ENCODE measurements around the gene PTPN13. TPM values are rescaled to one million over a fixed set of nuclear protein-coding genes. Genes with fewer than 3 reads are reported as not detected.

The PTPN13 gene
- total and polyA plus RNA-seq, 12 donors: 0.70 to 5.5 (median 2.7) TPM

GRCh38 chr4:86685401-86685800 is 91.3 kb downstream of the PTPN13 start:
- no peak for DNase-seq
- TF ChIP-seq CTCF (IDR thresholded peaks at IDR 0.05): no peak
- intact Hi-C loops (cut with DNase I): no loop called here
- H3K4me3 ChIP-seq: no peak overlapping the region
- ATAC-seq: no peak
- H3K9me3 ChIP-seq: no peaks in the 10 kb centered on the region
- H3K36me3 ChIP-seq: peaks cover 0 to 6% (median 0%) of the 10 kb centered on the region in 9 donors
- no peaks in the 10 kb centered on the region for H3K27me3 ChIP-seq
- no peaks in the 10 kb centered on the region for H3K4me1 ChIP-seq
- H3K27ac ChIP-seq: no peak overlapping the region
- WGBS, 2 donors: 53 to 63% methylated on average over 3 of the region's 3 CpGs

GRCh38 chr4:86686741-86687140 is 92.6 kb downstream of the PTPN13 start:
- Histone ChIP-seq H3K4me1 (no peaks in the 10 kb centered on the region), H3K36me3 (peaks cover 0 to 6% (median 0%) of the 10 kb centered on the region in 9 donors), H3K4me3 (no peak overlapping the region), H3K9me3 (no peaks in the 10 kb centered on the region), H3K27ac (no peak overlapping the region), H3K27me3 (no peaks in the 10 kb centered on the region)
- WGBS, 2 donors: 88 to 91% methylated on average over 3 of the region's 3 CpGs
- intact Hi-C loops (cut with DNase I): no loop called here
- no peak for ATAC-seq
- TF ChIP-seq CTCF (IDR thresholded peaks at IDR 0.05): no peak
- no peak for DNase-seq

GRCh38 chr4:86688026-86688425 is 93.9 kb downstream of the PTPN13 start:
- intact Hi-C loops (cut with DNase I): no loop called here
- peaks cover 0 to 6% (median 0%) of the 10 kb centered on the region in 9 donors for H3K36me3 ChIP-seq
- 86% methylated on average over 2 of the region's 2 CpGs for WGBS, 2 donors
- ATAC-seq (no peak), DNase-seq (no peak)
- H3K4me1 ChIP-seq: no peaks in the 10 kb centered on the region
- TF ChIP-seq CTCF (IDR thresholded peaks at IDR 0.05): no peak
- no peak overlapping the region for H3K4me3 ChIP-seq
- H3K27ac ChIP-seq: no peak overlapping the region
- no peaks in the 10 kb centered on the region for H3K9me3 ChIP-seq
- no peaks in the 10 kb centered on the region for H3K27me3 ChIP-seq

GRCh38 chr4:86704601-86705000 is 110.5 kb downstream of the PTPN13 start:
- TF ChIP-seq CTCF (IDR thresholded peaks at IDR 0.05): no peak
- no peaks in the 10 kb centered on the region for H3K4me1 ChIP-seq
- H3K27me3 ChIP-seq: no peaks in the 10 kb centered on the region
- intact Hi-C loops (cut with DNase I): no loop called here
- ATAC-seq (no peak), DNase-seq (no peak)
- H3K9me3 ChIP-seq: no peaks in the 10 kb centered on the region
- no peak overlapping the region for H3K27ac ChIP-seq
- H3K36me3 ChIP-seq: no peaks in the 10 kb centered on the region
- H3K4me3 ChIP-seq: no peak overlapping the region
- 92 to 93% methylated on average over 3 of the region's 3 CpGs for WGBS, 2 donors

Measured in heart right ventricle (tissue), 16 donors.